ENCODE data around the gene POLN.

POLN gene

GRCh38 chr4:2274320-2275043 lies 32.6 kb upstream of the POLN start:
- Histone ChIP-seq H3K4me1 (ENCODE audit: control insufficient read depth, insufficient read depth, low read length) (no peaks in the 10 kb centered on the region), H3K4me3 (ENCODE audit: low read depth, low read length) (no peak overlapping the region), H3K9me3 (ENCODE audit: control insufficient read depth, insufficient read depth, low read length) (no peaks in the 10 kb centered on the region)

GRCh38 chr4:2273657-2274319 lies 31.9 kb upstream of the POLN start:
- no peak overlapping the region for H3K4me3 ChIP-seq (ENCODE audit: low read depth, low read length)
- no peaks in the 10 kb centered on the region for H3K36me3 ChIP-seq (ENCODE audit: control insufficient read depth, insufficient read depth, low read length)
- no peak overlapping the region for H3K27ac ChIP-seq (ENCODE audit: low read depth, low read length)
- no peaks in the 10 kb centered on the region for H3K9me3 ChIP-seq (ENCODE audit: control insufficient read depth, insufficient read depth, low read length)
- peaks cover 6% of the 10 kb centered on the region; the same call in 1 of the 2 replicates for H3K4me1 ChIP-seq (ENCODE audit: control insufficient read depth, insufficient read depth, low read length)
- H3K9ac ChIP-seq (ENCODE audit: low read depth, low read length), result no peak overlapping the region
- H3K27me3 ChIP-seq (ENCODE audit: control insufficient read depth, insufficient read depth, low read length), result no peaks in the 10 kb centered on the region

More at GRCh38 chr4:2274320-2275043, 32.6 kb upstream of the POLN start:
- Histone ChIP-seq H3K27me3 (ENCODE audit: control insufficient read depth, insufficient read depth, low read length) (no peaks in the 10 kb centered on the region), H3K27ac (ENCODE audit: low read depth, low read length) (no peak overlapping the region), H3K36me3 (ENCODE audit: control insufficient read depth, insufficient read depth, low read length) (no peaks in the 10 kb centered on the region), H3K9ac (ENCODE audit: low read depth, low read length) (no peak overlapping the region)

GRCh38 chr4:2273221-2273620 lies 31.3 kb upstream of the POLN start:
- Histone ChIP-seq H3K9me3 (ENCODE audit: control insufficient read depth, insufficient read depth, low read length) (no peaks in the 10 kb centered on the region), H3K4me1 (ENCODE audit: control insufficient read depth, insufficient read depth, low read length) (peaks cover 7% of the 10 kb centered on the region; the same call in 1 of the 2 replicates), H3K27ac (ENCODE audit: low read depth, low read length) (no peak overlapping the region), H3K36me3 (ENCODE audit: control insufficient read depth, insufficient read depth, low read length) (no peaks in the 10 kb centered on the region), H3K9ac (ENCODE audit: low read depth, low read length) (no peak overlapping the region), H3K4me3 (ENCODE audit: low read depth, low read length) (no peak overlapping the region), H3K27me3 (ENCODE audit: control insufficient read depth, insufficient read depth, low read length) (no peaks in the 10 kb centered on the region)

- Histone ChIP-seq H3K4me3 (ENCODE audit: low read depth, low read length) (no peak overlapping the region), H3K9ac (ENCODE audit: low read depth, low read length) (no peak overlapping the region), H3K27ac (ENCODE audit: low read depth, low read length) (no peak overlapping the region), H3K27me3 (ENCODE audit: control insufficient read depth, insufficient read depth, low read length) (no peaks in the 10 kb centered on the region), H3K36me3 (ENCODE audit: control insufficient read depth, insufficient read depth, low read length) (no peaks in the 10 kb centered on the region), H3K9me3 (ENCODE audit: control insufficient read depth, insufficient read depth, low read length) (no peaks in the 10 kb centered on the region), H3K4me1 (ENCODE audit: control insufficient read depth, insufficient read depth, low read length) (peaks cover 7% of the 10 kb centered on the region; the same call in 1 of the 2 replicates)
Measured at GRCh38 chr4:2272828-2273120, 30.9 kb upstream of the POLN start.

GRCh38 chr4:2272026-2272827 lies 30.3 kb upstream of the POLN start:
- no peaks in the 10 kb centered on the region for H3K9me3 ChIP-seq (ENCODE audit: control insufficient read depth, insufficient read depth, low read length)
- no peaks in the 10 kb centered on the region for H3K36me3 ChIP-seq (ENCODE audit: control insufficient read depth, insufficient read depth, low read length)
- H3K27ac ChIP-seq (ENCODE audit: low read depth, low read length), result no peak overlapping the region
- H3K4me1 ChIP-seq (ENCODE audit: control insufficient read depth, insufficient read depth, low read length), result peaks cover 7% of the 10 kb centered on the region; the same call in 1 of the 2 replicates
- H3K9ac ChIP-seq (ENCODE audit: low read depth, low read length), result no peak overlapping the region
- no peaks in the 10 kb centered on the region for H3K27me3 ChIP-seq (ENCODE audit: control insufficient read depth, insufficient read depth, low read length)
- H3K4me3 ChIP-seq (ENCODE audit: low read depth, low read length), result no peak overlapping the region

- Histone ChIP-seq H3K9ac (ENCODE audit: low read depth, low read length) (no peak overlapping the region), H3K27me3 (ENCODE audit: control insufficient read depth, insufficient read depth, low read length) (no peaks in the 10 kb centered on the region), H3K4me1 (ENCODE audit: control insufficient read depth, insufficient read depth, low read length) (peaks cover 7% of the 10 kb centered on the region; the same call in 1 of the 2 replicates), H3K27ac (ENCODE audit: low read depth, low read length) (no peak overlapping the region), H3K9me3 (ENCODE audit: control insufficient read depth, insufficient read depth, low read length) (no peaks in the 10 kb centered on the region), H3K4me3 (ENCODE audit: low read depth, low read length) (no peak overlapping the region), H3K36me3 (ENCODE audit: control insufficient read depth, insufficient read depth, low read length) (no peaks in the 10 kb centered on the region)
Measured at GRCh38 chr4:2271279-2272025, 29.5 kb upstream of the POLN start.

GRCh38 chr4:2270341-2271165 lies 28.6 kb upstream of the POLN start:
- Histone ChIP-seq H3K4me1 (ENCODE audit: control insufficient read depth, insufficient read depth, low read length) (peaks cover 7% of the 10 kb centered on the region; the same call in 1 of the 2 replicates), H3K4me3 (ENCODE audit: low read depth, low read length) (no peak overlapping the region), H3K9ac (ENCODE audit: low read depth, low read length) (no peak overlapping the region)

GRCh38 chr4:2269618-2270163 lies 27.8 kb upstream of the POLN start:
- H3K9ac ChIP-seq (ENCODE audit: low read depth, low read length), result no peak overlapping the region
- H3K36me3 ChIP-seq (ENCODE audit: control insufficient read depth, insufficient read depth, low read length), result no peaks in the 10 kb centered on the region
- H3K27ac ChIP-seq (ENCODE audit: low read depth, low read length), result no peak overlapping the region
- H3K27me3 ChIP-seq (ENCODE audit: control insufficient read depth, insufficient read depth, low read length), result no peaks in the 10 kb centered on the region
- no peaks in the 10 kb centered on the region for H3K9me3 ChIP-seq (ENCODE audit: control insufficient read depth, insufficient read depth, low read length)
- H3K4me1 ChIP-seq (ENCODE audit: control insufficient read depth, insufficient read depth, low read length), result peaks cover 7% of the 10 kb centered on the region; the same call in 1 of the 2 replicates
- H3K4me3 ChIP-seq (ENCODE audit: low read depth, low read length), result no peak overlapping the region

More at GRCh38 chr4:2270341-2271165, 28.6 kb upstream of the POLN start:
- no peaks in the 10 kb centered on the region for H3K27me3 ChIP-seq (ENCODE audit: control insufficient read depth, insufficient read depth, low read length)
- H3K27ac ChIP-seq (ENCODE audit: low read depth, low read length), result no peak overlapping the region
- no peaks in the 10 kb centered on the region for H3K36me3 ChIP-seq (ENCODE audit: control insufficient read depth, insufficient read depth, low read length)
- no peaks in the 10 kb centered on the region for H3K9me3 ChIP-seq (ENCODE audit: control insufficient read depth, insufficient read depth, low read length)

GRCh38 chr4:2269206-2269531 lies 27.2 kb upstream of the POLN start:
- no peak overlapping the region for H3K4me3 ChIP-seq (ENCODE audit: low read depth, low read length)
- H3K27ac ChIP-seq (ENCODE audit: low read depth, low read length), result no peak overlapping the region
- H3K4me1 ChIP-seq (ENCODE audit: control insufficient read depth, insufficient read depth, low read length), result peaks cover 7% of the 10 kb centered on the region; the same call in 1 of the 2 replicates
- H3K36me3 ChIP-seq (ENCODE audit: control insufficient read depth, insufficient read depth, low read length), result no peaks in the 10 kb centered on the region
- H3K9ac ChIP-seq (ENCODE audit: low read depth, low read length), result no peak overlapping the region
- H3K9me3 ChIP-seq (ENCODE audit: control insufficient read depth, insufficient read depth, low read length), result no peaks in the 10 kb centered on the region
- H3K27me3 ChIP-seq (ENCODE audit: control insufficient read depth, insufficient read depth, low read length), result no peaks in the 10 kb centered on the region
